ENCODE results near the gene PPP3R1.

The PPP3R1 gene, protein sequence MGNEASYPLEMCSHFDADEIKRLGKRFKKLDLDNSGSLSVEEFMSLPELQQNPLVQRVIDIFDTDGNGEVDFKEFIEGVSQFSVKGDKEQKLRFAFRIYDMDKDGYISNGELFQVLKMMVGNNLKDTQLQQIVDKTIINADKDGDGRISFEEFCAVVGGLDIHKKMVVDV

DNA sequence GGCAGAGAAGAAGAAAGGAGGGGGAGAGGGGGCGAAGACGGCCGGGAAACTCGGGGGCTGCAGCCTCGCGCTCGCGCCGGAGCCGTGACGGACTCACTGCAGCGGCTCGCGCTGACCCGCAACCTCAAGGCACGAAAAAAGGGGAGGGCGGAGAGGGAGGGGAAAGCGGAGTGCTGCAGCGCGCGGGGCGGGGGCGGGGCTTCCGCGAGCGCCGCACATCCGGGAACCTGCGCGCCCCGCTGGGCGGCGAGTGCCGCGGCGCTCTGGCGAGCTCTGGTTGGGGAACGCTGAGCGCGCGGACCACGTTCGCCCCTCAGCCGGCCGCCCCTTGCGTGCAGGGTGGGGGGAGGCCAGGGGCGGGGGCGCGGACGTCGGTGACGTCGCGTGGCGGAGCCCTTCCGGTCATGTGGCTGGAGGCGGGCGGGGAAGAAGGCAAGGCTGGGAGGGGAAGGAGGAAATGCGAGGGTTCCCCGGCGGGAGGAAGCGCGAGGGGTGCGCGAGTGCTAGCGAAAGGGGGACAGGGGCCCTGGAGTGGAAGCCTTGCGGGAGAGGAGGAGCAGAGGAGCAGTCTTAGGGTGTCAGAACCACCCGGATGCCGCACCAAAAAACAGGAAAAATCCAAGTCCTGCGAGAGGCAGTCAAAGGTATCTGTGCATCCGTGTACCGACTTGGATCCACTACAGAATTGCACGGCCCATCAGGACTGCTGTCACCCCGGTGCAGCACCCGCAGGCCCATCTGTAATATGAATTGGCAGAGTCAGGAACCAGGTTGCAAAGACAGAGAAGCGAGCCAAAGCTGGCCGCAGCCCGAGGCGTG is at the start of gene PPP3R1:
PPP3R1 (minus strand) TSS at position 133 of the 819 bp plus-strand sequence. CDS start 405 bp downstream, outside the sequence.
- peak; percentile 89 to 94 (median 91) for DNase-seq (ENCODE audit: low read depth in 3 of 3)

GRCh38 chr2:68295516-68295915 is 43.2 kb upstream of the PPP3R1 start:
- DNase-seq (ENCODE audit: low read depth in 3 of 3): no peak

DNA sequence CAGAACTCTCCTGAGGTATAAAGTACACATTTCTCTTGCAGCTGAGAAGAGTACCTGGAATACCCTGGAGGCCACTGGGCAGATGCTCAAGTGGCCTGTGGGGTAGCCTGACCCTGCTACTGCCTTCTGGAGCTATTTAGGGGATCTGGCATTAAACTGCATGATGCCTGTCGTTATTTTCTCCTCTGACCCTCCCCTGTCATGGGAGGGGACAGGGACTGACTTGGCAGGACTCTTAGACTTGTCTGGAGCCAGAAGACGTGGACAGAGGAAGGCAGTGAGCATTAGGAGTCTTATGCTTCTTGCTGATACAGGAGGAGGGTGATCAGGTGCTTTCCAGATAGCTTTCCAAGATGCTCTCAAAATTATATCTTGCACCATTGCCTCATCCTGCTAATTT is 42.6 kb upstream of the PPP3R1 start:
- no peak for DNase-seq (ENCODE audit: low read depth in 3 of 3)

DNA sequence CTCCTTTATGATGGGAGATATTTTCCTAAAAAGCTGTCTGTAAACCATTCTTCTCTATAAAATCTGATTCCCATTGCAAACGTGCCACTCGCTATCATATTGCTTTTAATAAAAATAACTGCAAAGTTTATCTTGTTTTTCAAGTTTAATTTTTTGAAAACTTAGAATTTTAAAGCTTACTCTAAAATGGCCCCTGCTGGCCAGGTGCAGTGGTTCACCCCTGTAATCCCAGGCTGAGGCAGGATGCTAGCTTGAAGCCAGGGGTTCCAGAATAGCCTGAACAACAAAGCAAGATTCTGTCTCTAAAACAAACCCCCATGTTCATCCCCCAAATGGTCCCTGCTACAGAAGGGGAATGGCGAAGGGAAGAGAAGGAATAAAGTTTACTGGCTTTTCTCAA is 41.9 kb upstream of the PPP3R1 start:
- no peak for DNase-seq (ENCODE audit: low read depth in 3 of 3)

- DNase-seq (ENCODE audit: low read depth in 3 of 3): no peak
These were observed 41.4 kb upstream of the PPP3R1 start for GRCh38 chr2:68293755-68294154.

DNA sequence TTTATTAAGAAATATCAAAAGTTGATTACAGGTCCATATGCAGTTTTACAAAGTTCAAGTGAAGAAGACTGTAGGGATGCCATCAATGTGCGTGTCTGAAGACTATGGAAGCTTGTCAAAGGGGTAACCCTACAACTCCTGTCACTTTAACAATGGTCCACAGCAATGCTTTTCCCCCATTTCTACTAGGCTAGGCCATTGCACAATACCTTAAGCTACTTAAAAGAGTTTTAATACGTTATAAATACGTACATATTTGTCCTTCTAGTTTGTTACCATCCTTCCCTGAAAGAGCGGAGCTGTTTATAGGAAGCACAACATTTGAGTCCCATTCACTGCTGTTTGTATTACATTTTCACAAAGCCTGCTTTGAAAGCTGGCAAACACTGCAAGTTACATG is 40.7 kb upstream of the PPP3R1 start:
- DNase-seq (ENCODE audit: low read depth in 3 of 3): no peak

- no peak for DNase-seq (ENCODE audit: low read depth in 3 of 3)
These were observed 39.9 kb upstream of the PPP3R1 start for GRCh38 chr2:68292108-68292710.

DNA sequence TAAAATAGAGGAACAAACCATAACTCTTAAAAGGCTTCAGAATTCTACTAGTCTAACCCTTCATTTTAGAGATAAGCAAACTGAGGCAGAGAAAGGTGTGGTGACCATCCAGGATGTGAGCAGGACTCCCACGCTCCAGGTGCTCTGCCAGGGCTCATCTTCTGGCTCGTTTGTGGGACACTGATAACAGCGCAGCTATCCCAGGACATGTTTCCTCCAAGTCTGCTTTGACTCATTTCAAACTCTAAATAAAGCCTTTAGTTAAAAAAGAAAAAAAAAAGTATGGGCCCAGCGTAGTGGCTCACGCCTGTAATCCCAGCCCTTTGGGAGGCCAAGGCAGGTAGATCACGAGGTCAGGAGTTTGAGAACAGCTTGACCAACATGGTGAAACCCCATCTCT is 39.0 kb upstream of the PPP3R1 start:
- no peak for DNase-seq (ENCODE audit: low read depth in 3 of 3)

DNA sequence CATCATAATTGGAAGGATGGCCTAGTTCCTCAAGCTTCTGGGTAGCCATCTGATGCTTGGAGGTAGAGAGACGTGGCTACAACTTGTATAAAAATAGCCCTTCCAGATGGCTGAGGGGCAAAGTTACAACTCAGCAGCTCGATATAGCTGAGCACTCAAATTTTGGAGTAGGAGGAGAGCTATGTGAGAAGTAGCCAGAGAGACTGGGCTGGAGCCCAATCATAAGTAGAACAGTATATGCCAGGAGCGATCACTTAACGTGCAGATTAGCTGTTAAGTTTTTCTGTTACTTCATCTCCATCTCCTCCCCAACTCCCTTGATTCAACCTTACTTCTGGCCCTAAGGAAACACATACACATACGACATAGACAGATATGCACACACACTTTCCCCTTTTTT is 38.6 kb upstream of the PPP3R1 start:
- DNase-seq (ENCODE audit: low read depth in 3 of 3): no peak

DNA sequence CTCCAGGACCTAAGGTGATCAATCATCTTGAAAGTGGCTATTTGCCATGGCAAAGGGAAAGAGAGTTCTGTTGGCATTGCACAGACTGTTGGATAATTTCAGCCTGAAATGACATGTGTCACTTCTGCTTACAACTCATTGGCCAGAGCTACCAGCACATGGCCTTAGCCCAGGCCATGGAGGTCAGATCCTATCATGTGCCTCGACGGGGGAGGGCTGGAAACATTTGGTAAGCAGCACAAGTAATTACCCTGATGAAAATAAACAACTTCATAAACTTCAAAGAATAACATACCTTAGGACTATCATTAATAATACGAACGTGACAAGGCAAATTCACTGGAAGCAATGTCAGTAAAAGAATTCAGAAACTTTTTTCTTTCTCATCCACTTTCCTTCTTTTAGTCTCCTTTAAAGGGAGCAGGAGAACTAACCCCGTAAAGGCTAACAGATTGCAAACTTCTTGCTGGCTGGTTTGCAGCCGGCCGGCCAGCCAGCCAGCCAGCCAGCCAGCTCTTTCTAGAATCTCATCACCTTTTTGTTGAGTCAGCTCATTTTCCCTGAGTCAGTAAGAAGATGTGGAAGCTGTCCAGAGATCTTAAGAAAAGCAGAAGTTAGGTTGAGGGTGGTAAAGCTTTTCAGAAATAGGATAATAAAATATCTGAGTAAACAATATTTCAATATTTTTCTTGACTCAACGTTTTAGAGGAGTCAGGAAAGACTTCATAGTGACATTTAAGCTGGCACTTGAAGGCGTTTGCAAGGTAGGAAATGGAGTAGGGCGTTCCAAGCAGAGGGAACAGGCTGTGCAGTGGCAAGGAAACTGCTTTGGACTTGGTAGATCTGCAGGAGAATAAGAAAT is 35.5 kb upstream of the PPP3R1 start:
- no peak for DNase-seq (ENCODE audit: low read depth in 3 of 3)

DNA sequence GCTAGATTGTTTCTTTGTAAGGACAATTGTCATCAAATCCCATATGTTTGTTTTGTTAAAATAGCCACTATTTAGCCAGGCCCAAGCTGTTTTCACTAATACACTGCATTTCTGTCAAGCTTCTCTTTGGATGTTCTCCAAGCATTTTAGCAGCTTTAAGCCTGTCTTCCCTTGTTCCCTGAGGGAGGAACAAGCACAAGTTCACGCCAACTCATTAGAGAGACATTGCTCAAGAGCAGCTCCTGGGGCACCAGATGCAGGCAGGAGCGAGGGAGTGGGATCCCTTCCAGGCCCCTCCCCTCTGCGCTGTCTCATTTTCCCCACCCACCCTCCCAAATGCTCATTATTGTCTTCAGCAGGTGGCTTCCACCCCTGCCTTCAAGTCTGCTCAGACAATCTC is 32.6 kb upstream of the PPP3R1 start:
- no peak for DNase-seq (ENCODE audit: low read depth in 3 of 3)

DNA sequence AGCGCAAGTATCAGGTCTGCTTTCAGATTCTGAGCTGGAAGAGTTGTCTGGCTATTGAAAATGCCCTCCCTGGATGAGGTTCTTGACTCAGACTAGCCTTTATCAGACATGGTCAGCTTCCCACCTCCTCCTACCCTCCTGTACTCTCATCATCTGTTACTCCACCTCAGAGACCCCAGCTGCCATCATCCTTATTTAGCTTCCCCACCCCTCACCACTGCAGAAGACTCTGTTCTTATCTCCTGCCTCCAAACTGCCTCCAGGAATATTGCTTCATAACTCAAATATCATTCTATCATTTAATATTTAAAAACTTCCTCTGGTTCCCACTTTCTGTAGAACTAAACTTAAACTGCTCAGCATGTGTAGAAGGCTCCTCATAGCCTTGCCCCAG is 31.1 kb upstream of the PPP3R1 start:
- DNase-seq (ENCODE audit: low read depth in 3 of 3): no peak

GRCh38 chr2:68282811-68283418 is 30.6 kb upstream of the PPP3R1 start:
- DNase-seq (ENCODE audit: low read depth in 3 of 3): no peak

GRCh38 chr2:68280796-68281195 is 28.5 kb upstream of the PPP3R1 start:
- DNase-seq (ENCODE audit: low read depth in 3 of 3): no peak

DNA sequence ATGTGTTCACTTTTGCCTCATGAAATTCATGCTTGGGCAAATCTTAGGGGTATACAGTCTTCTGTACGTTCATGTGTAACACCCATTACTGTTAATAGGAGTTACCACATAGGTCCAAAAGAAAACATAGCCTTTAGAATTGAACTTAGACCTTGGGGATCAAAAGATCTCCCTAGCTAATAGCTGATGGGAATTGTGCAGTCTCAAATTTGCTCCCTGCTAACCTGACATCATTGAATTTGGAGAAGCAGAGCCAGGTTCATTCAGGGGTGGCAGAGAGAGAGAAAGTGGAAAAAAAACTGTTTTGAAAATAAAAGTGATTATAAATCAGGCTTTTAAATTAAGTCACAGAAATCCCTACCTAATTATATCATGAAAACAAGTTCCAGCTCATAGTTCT is 28.0 kb upstream of the PPP3R1 start:
- DNase-seq (ENCODE audit: low read depth in 3 of 3): no peak

- no peak for DNase-seq (ENCODE audit: low read depth in 3 of 3)
These were observed 27.4 kb upstream of the PPP3R1 start for GRCh38 chr2:68279691-68280090.

- no peak for DNase-seq (ENCODE audit: low read depth in 3 of 3)
These were observed 25.8 kb upstream of the PPP3R1 start for GRCh38 chr2:68278169-68278568.

DNA sequence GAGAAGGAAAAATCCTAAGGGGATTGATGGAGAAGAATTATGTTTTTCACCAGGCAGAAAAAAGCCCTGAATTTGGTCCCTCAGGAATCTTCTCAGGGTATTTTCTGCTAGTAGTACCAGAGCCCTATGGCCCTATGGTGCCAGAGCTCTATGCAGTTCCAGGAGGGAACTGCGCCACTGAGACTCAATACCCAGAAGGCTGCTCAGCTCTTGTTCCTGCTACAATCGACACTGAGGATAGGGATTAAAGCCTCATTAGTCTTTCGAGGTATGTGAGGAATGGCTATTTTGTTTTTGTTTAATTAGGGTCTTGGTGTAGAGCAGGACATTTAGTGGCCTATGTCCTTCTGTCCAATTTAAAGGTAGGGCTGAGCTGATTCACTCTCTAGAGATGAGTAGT is 21.7 kb upstream of the PPP3R1 start:
- no peak for DNase-seq (ENCODE audit: low read depth in 3 of 3)

DNA sequence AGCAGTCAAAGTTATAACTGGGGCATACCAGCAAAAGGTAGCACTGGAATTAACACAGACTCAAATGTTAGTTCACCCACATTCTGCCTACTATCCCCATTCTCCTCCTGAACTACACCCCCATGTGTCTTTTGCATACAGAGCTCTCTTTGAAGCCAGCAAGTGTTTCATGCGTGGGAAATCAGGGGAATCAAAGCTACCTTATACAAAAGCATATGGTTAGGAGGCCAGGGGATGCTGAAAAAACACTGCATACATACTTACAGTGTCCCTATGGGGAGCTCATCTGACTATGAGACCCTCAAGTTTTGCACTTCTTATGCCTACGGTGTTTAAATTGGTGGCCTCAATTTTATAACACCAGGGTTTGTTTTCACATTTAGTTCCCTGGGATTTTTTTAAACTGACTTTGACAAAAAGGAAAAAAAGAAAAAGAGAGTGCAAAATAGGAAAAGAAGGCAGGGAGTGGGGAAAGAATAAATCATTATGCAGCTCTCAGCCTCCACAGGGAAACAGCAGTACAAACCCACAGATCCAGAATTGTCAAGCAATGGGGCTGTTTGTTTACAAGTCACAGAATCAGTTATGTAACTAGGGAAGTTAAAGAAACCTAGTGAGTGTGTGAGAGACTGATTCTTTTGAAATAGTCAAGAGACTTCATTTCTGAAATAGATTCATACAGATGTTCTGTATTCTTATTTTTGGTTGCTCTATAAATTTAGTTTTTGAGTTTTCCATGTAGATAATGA is 20.1 kb upstream of the PPP3R1 start:
- no peak for DNase-seq (ENCODE audit: low read depth in 3 of 3)

DNA sequence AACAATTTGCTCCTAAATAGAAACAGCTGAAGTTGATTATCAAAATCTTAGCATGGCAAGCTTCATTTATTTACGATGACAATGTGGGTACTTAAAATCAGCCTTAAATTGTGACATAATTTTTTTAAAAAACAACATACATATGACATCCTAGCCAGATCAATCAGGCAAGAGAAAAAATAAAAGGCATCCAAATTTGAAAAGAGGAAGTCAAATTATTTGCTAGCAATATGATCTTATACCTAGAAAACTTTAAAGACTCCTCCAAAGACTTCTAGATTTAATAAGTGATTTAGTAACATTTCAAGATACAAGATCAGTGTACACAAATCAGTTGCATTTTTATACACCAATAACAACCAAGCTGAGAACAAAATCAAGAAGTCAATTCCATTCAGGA is 14.3 kb upstream of the PPP3R1 start:
- DNase-seq (ENCODE audit: low read depth in 3 of 3): no peak

- DNase-seq (ENCODE audit: low read depth in 3 of 3): no peak
These were observed 11.3 kb upstream of the PPP3R1 start for GRCh38 chr2:68263632-68264031.
